Stimulated activated CD4-positive, alpha-beta T cell treated with anti-CD3 and anti-CD28 coated beads, Interleukin-2, amount 100 ng/mL, for 24 hours (primary cell): Measurements from ENCODE around the gene CENPE.

Source experiments
- DNase-seq, 2 donors: peaks; one replicate each; pipeline ENCODE4 v3.0.0-alpha.2; 2020

CENPE gene

GRCh38 chr4:103118166-103118565 lies 80.0 kb downstream of the CENPE start:
- DNase-seq = no peak

GRCh38 chr4:103111598-103111997 lies 86.5 kb downstream of the CENPE start:
- DNase-seq = no peak

GRCh38 chr4:103108542-103108941 lies 89.6 kb downstream of the CENPE start:
- no peak for DNase-seq

- DNase-seq = no peak
Observed at GRCh38 chr4:103105558-103106356, 92.4 kb downstream of the CENPE start.

GRCh38 chr4:103104886-103105285 lies 93.3 kb downstream of the CENPE start:
- no peak for DNase-seq

- no peak for DNase-seq
Observed at GRCh38 chr4:103100691-103101090, 97.5 kb downstream of the CENPE start.

- DNase-seq = peak; percentile 19 to 40
Observed at GRCh38 chr4:103099691-103100392, 98.3 kb downstream of the CENPE start, which contains the start of gene BDH2. TSS of gene BDH2 (minus strand) at chr4:103099834. CDS start at chr4:103096254, 3,580 bp downstream.

GRCh38 chr4:103098756-103099440 lies 99.2 kb downstream of the CENPE start:
- no peak for DNase-seq

- DNase-seq = no peak
Observed at GRCh38 chr4:103098341-103098740, 99.8 kb downstream of the CENPE start.

- DNase-seq = no peak
Observed at GRCh38 chr4:103097112-103097511, 101.0 kb downstream of the CENPE start.

- no peak for DNase-seq
Observed at GRCh38 chr4:103095080-103095479, 103.1 kb downstream of the CENPE start.

GRCh38 chr4:103092245-103092644 lies 105.9 kb downstream of the CENPE start:
- DNase-seq = no peak

- peak; percentile 13 to 47 for DNase-seq
Observed at GRCh38 chr4:103091601-103092223, 106.4 kb downstream of the CENPE start.

- DNase-seq = no peak
Observed at GRCh38 chr4:103089481-103089880, 108.7 kb downstream of the CENPE start.

GRCh38 chr4:103086551-103086950 lies 111.6 kb downstream of the CENPE start:
- no peak for DNase-seq

GRCh38 chr4:103085555-103086196 lies 112.5 kb downstream of the CENPE start:
- DNase-seq = no peak

- DNase-seq = no peak
Observed at GRCh38 chr4:103079621-103080020, 118.5 kb downstream of the CENPE start.

- DNase-seq = peak in 1 of 2 donors; percentile 63
Observed at GRCh38 chr4:103076747-103077347, 121.3 kb downstream of the CENPE start, which contains the start of gene SLC9B2. TSS of gene SLC9B2 (minus strand) at chr4:103076761. CDS start at chr4:103067550, 9,211 bp downstream.

GRCh38 chr4:103075894-103076746 lies 122.0 kb downstream of the CENPE start:
- peak; percentile 69 to 70 for DNase-seq

GRCh38 chr4:103075435-103075893 lies 122.7 kb downstream of the CENPE start:
- no peak for DNase-seq
